GM12892 (cell line): ENCODE measurements around the gene LAMA1.

Source experiments
- POLR2A ChIP-seq: IDR thresholded peaks from 2 replicates; pipeline ENCODE4 v1.6.1; 2011; ENCODE audit warnings: low read depth, low read length, control low read depth
- POLR2AphosphoS5 ChIP-seq: IDR thresholded peaks from 2 replicates; pipeline ENCODE4 v1.6.1; 2011; ENCODE audit warnings: low read depth, low read length, control low read depth

DNA sequence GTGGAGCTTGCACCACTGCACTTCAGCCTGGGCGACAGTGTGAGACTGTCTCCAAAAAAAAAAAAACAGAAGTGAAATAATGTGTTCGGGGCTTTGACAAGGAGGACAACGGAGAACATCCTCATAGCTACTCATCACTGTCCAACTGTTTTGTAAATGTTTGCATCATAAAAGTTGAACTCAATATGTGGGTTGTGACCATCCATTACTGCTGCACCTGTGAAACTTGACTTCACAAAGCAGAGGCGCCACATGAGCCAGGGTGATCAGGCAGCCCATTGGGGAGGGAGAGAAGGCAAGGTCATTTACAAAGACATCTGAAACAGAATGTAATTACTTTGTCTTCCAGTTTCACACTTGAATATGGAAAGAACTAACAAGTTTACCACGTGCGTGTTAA lies 61.6 kb downstream of the LAMA1 start:
- TF ChIP-seq POLR2A (no peak), POLR2AphosphoS5 (no peak)
